ENCODE results near the gene AFF2.

- no peak for TF ChIP-seq CTCF (IDR thresholded peaks at IDR 0.05)
- no peak for TF ChIP-seq POLR2A (IDR thresholded peaks at IDR 0.05)
- TF ChIP-seq POLR2AphosphoS5 (IDR thresholded peaks at IDR 0.05), result no peak
Measured at GRCh38 chrX:148905400-148905799, 405.0 kb downstream of the AFF2 start.
